ENCODE measurements around the gene HPCA.

The HPCA gene

GRCh38 chr1:32873484-32873883, 12.8 kb upstream of the HPCA start:
- Histone ChIP-seq H3K27me3 (ENCODE audit: insufficient read depth, low read length, poor library complexity) (no peaks in the 10 kb centered on the region), H3K79me1 (ENCODE audit: low read length) (no peaks in the 10 kb centered on the region), H3K9ac (ENCODE audit: low read length) (no peak overlapping the region), H3K36me3 (ENCODE audit: control insufficient read depth, insufficient read depth, low read length) (no peaks in the 10 kb centered on the region), H3K79me2 (ENCODE audit: control insufficient read depth, insufficient read depth, low read length) (no peaks in the 10 kb centered on the region), H2BK15ac (replicated peaks; ENCODE audit: low read depth) (no peak overlapping the region), H3K4me1 (ENCODE audit: control insufficient read depth, low read depth, low read length) (peaks cover 11% of the 10 kb centered on the region), H3K4ac (ENCODE audit: low read depth, low read length) (no peak overlapping the region), H3K23ac (ENCODE audit: low read length) (no peak overlapping the region), H3K4me2 (ENCODE audit: low read length) (no peak overlapping the region), H4K8ac (ENCODE audit: low read depth, low read length) (no peak overlapping the region), H3K27ac (ENCODE audit: low read depth, low read length) (no peak overlapping the region), H3K56ac (ENCODE audit: low read length) (no peak overlapping the region), H2AK5ac (ENCODE audit: low read length) (no peak overlapping the region), H2BK120ac (ENCODE audit: low read depth, low read length) (no peak overlapping the region), H4K5ac (ENCODE audit: low read length) (no peak overlapping the region), H2BK5ac (ENCODE audit: low read length) (no peak overlapping the region), H3K18ac (ENCODE audit: low read length) (no peak overlapping the region), H3K4me3 (ENCODE audit: low read length) (no peak overlapping the region)
- no CpG with 5 or more reads among the region's 5 CpGs for WGBS (ENCODE audit: extremely low coverage, insufficient coverage, low lambda C conversion rate)
- DNase-seq = no peak

GRCh38 chr1:32874860-32875752, 11.2 kb upstream of the HPCA start:
- Histone ChIP-seq H3K4me3 (ENCODE audit: low read length) (no peak overlapping the region), H3K27me3 (ENCODE audit: insufficient read depth, low read length, poor library complexity) (no peaks in the 10 kb centered on the region), H3K27ac (ENCODE audit: low read depth, low read length) (no peak overlapping the region), H3K4me1 (ENCODE audit: control insufficient read depth, low read depth, low read length) (peaks cover 11% of the 10 kb centered on the region), H3K9ac (ENCODE audit: low read length) (no peak overlapping the region), H3K4ac (ENCODE audit: low read depth, low read length) (no peak overlapping the region), H3K4me2 (ENCODE audit: low read length) (no peak overlapping the region), H3K23ac (ENCODE audit: low read length) (no peak overlapping the region), H3K36me3 (ENCODE audit: control insufficient read depth, insufficient read depth, low read length) (no peaks in the 10 kb centered on the region), H2AK5ac (ENCODE audit: low read length) (no peak overlapping the region), H2BK15ac (replicated peaks; ENCODE audit: low read depth) (no peak overlapping the region), H4K5ac (ENCODE audit: low read length) (no peak overlapping the region), H3K18ac (ENCODE audit: low read length) (no peak overlapping the region), H3K56ac (ENCODE audit: low read length) (peak overlapping the region; percentile 2), H2BK5ac (ENCODE audit: low read length) (no peak overlapping the region), H3K79me2 (ENCODE audit: control insufficient read depth, insufficient read depth, low read length) (no peaks in the 10 kb centered on the region), H4K8ac (ENCODE audit: low read depth, low read length) (no peak overlapping the region), H2BK120ac (ENCODE audit: low read depth, low read length) (no peak overlapping the region), H3K79me1 (ENCODE audit: low read length) (no peaks in the 10 kb centered on the region)
- no CpG with 5 or more reads among the region's 5 CpGs for WGBS (ENCODE audit: extremely low coverage, insufficient coverage, low lambda C conversion rate)
- no peak for DNase-seq

GRCh38 chr1:32876341-32877210, 9.7 kb upstream of the HPCA start:
- Histone ChIP-seq H3K56ac (ENCODE audit: low read length) (no peak overlapping the region), H2BK5ac (ENCODE audit: low read length) (no peak overlapping the region), H3K4me2 (ENCODE audit: low read length) (no peak overlapping the region), H3K27me3 (ENCODE audit: insufficient read depth, low read length, poor library complexity) (no peaks in the 10 kb centered on the region), H3K4ac (ENCODE audit: low read depth, low read length) (no peak overlapping the region), H2BK120ac (ENCODE audit: low read depth, low read length) (no peak overlapping the region), H2AK5ac (ENCODE audit: low read length) (no peak overlapping the region), H3K23ac (ENCODE audit: low read length) (no peak overlapping the region), H3K79me1 (ENCODE audit: low read length) (no peaks in the 10 kb centered on the region), H3K27ac (ENCODE audit: low read depth, low read length) (no peak overlapping the region), H3K79me2 (ENCODE audit: control insufficient read depth, insufficient read depth, low read length) (no peaks in the 10 kb centered on the region), H4K5ac (ENCODE audit: low read length) (no peak overlapping the region), H3K4me3 (ENCODE audit: low read length) (no peak overlapping the region), H2BK15ac (replicated peaks; ENCODE audit: low read depth) (no peak overlapping the region), H3K9ac (ENCODE audit: low read length) (peak overlapping the region; percentile 4), H4K8ac (ENCODE audit: low read depth, low read length) (no peak overlapping the region), H3K36me3 (ENCODE audit: control insufficient read depth, insufficient read depth, low read length) (no peaks in the 10 kb centered on the region), H3K18ac (ENCODE audit: low read length) (no peak overlapping the region), H3K4me1 (ENCODE audit: control insufficient read depth, low read depth, low read length) (peaks cover 10% of the 10 kb centered on the region)
- DNase-seq = peak; percentile 60
- WGBS (ENCODE audit: extremely low coverage, insufficient coverage, low lambda C conversion rate) = no CpG with 5 or more reads among the region's 16 CpGs

GRCh38 chr1:32877211-32878110, 8.8 kb upstream of the HPCA start:
- no peak overlapping the region for H3K4me3 ChIP-seq (ENCODE audit: low read length)
- no peak overlapping the region for H2BK120ac ChIP-seq (ENCODE audit: low read depth, low read length)
- no CpG with 5 or more reads among the region's 13 CpGs for WGBS (ENCODE audit: extremely low coverage, insufficient coverage, low lambda C conversion rate)
- no peak overlapping the region for H3K4me2 ChIP-seq (ENCODE audit: low read length)
- no peak overlapping the region for H3K9ac ChIP-seq (ENCODE audit: low read length)
- no peaks in the 10 kb centered on the region for H3K36me3 ChIP-seq (ENCODE audit: control insufficient read depth, insufficient read depth, low read length)
- no peaks in the 10 kb centered on the region for H3K79me1 ChIP-seq (ENCODE audit: low read length)
- no peak overlapping the region for H4K5ac ChIP-seq (ENCODE audit: low read length)
- no peak for DNase-seq
- no peak overlapping the region for H3K4ac ChIP-seq (ENCODE audit: low read depth, low read length)
- H2AK5ac ChIP-seq (ENCODE audit: low read length) = no peak overlapping the region
- H3K27ac ChIP-seq (ENCODE audit: low read depth, low read length) = no peak overlapping the region
- no peak overlapping the region for H4K8ac ChIP-seq (ENCODE audit: low read depth, low read length)
- H2BK15ac ChIP-seq (replicated peaks; ENCODE audit: low read depth) = no peak overlapping the region
- no peak overlapping the region for H3K56ac ChIP-seq (ENCODE audit: low read length)
- H3K4me1 ChIP-seq (ENCODE audit: control insufficient read depth, low read depth, low read length) = peaks cover 5% of the 10 kb centered on the region
- H3K79me2 ChIP-seq (ENCODE audit: control insufficient read depth, insufficient read depth, low read length) = no peaks in the 10 kb centered on the region
- no peak overlapping the region for H3K18ac ChIP-seq (ENCODE audit: low read length)
- H3K27me3 ChIP-seq (ENCODE audit: insufficient read depth, low read length, poor library complexity) = no peaks in the 10 kb centered on the region
- no peak overlapping the region for H2BK5ac ChIP-seq (ENCODE audit: low read length)
- H3K23ac ChIP-seq (ENCODE audit: low read length) = no peak overlapping the region

GRCh38 chr1:32878183-32878582, 8.1 kb upstream of the HPCA start:
- Histone ChIP-seq H4K5ac (ENCODE audit: low read length) (no peak overlapping the region), H3K4me1 (ENCODE audit: control insufficient read depth, low read depth, low read length) (peaks cover 5% of the 10 kb centered on the region), H4K8ac (ENCODE audit: low read depth, low read length) (no peak overlapping the region), H3K4me2 (ENCODE audit: low read length) (no peak overlapping the region), H3K79me2 (ENCODE audit: control insufficient read depth, insufficient read depth, low read length) (no peaks in the 10 kb centered on the region), H2AK5ac (ENCODE audit: low read length) (no peak overlapping the region), H2BK5ac (ENCODE audit: low read length) (no peak overlapping the region), H3K27ac (ENCODE audit: low read depth, low read length) (no peak overlapping the region), H3K27me3 (ENCODE audit: insufficient read depth, low read length, poor library complexity) (no peaks in the 10 kb centered on the region), H2BK15ac (replicated peaks; ENCODE audit: low read depth) (no peak overlapping the region), H3K36me3 (ENCODE audit: control insufficient read depth, insufficient read depth, low read length) (no peaks in the 10 kb centered on the region), H3K79me1 (ENCODE audit: low read length) (no peaks in the 10 kb centered on the region), H3K23ac (ENCODE audit: low read length) (no peak overlapping the region), H3K9ac (ENCODE audit: low read length) (no peak overlapping the region), H3K4me3 (ENCODE audit: low read length) (no peak overlapping the region), H2BK120ac (ENCODE audit: low read depth, low read length) (no peak overlapping the region), H3K56ac (ENCODE audit: low read length) (no peak overlapping the region), H3K4ac (ENCODE audit: low read depth, low read length) (no peak overlapping the region), H3K18ac (ENCODE audit: low read length) (no peak overlapping the region)
- no CpG with 5 or more reads among the region's 6 CpGs for WGBS (ENCODE audit: extremely low coverage, insufficient coverage, low lambda C conversion rate)
- peak; percentile 60 for DNase-seq

All from mesendoderm (in vitro differentiated cells).